Endothelial cell (in vitro differentiated cells): ENCODE data around the gene TRAF5. TPM values are rescaled to one million over a fixed set of nuclear protein-coding genes. Genes with fewer than 3 reads are reported as not detected.

Experiments
- DNase-seq: peaks from one replicate; pipeline ENCODE4 v3.0.0; 2021; ENCODE audit warnings: low spot score
- H3K27ac Mint-ChIP-seq: one replicate; pipeline ENCODE4 v1.8.0; 2021; ENCODE audit warnings: mixed read lengths, inconsistent platforms; ENCODE audit not compliant: unreplicated experiment
- H3K27me3 Mint-ChIP-seq: one replicate; pipeline ENCODE4 v1.8.0; 2021; ENCODE audit warnings: mild to moderate bottlenecking, moderate library complexity, mixed read lengths, inconsistent platforms; ENCODE audit not compliant: unreplicated experiment
- H3K36me3 Mint-ChIP-seq: one replicate; pipeline ENCODE4 v1.8.0; 2021; ENCODE audit warnings: mild to moderate bottlenecking, low read depth, mixed read lengths, inconsistent platforms; ENCODE audit not compliant: unreplicated experiment
- H3K4me1 Mint-ChIP-seq: one replicate; pipeline ENCODE4 v1.8.0; 2021; ENCODE audit warnings: mild to moderate bottlenecking, mixed read lengths, inconsistent platforms; ENCODE audit not compliant: unreplicated experiment
- H3K4me3 Mint-ChIP-seq: one replicate; pipeline ENCODE4 v1.8.0; 2021; ENCODE audit warnings: mild to moderate bottlenecking, mixed read lengths, inconsistent platforms; ENCODE audit not compliant: unreplicated experiment
- H3K9me3 Mint-ChIP-seq: one replicate; pipeline ENCODE4 v1.8.0; 2021; ENCODE audit warnings: mixed read lengths, inconsistent platforms; ENCODE audit not compliant: unreplicated experiment
- long read RNA-seq: library from polyadenylated mRNA; unstranded; transcript quantifications from one replicate; pipeline ENCODE4 v2.0.0, GENCODE V29; 2020; ENCODE audit not compliant: unreplicated experiment
- total RNA-seq: library from RNA; stranded (reverse); fragmentation: NEBNext Ultra II Directional; extraction: Animal tissue kit (Norgen Biotek cat#: 25700); gene quantifications from one replicate; pipeline ENCODE4 v1.2.1, GENCODE V29; 2021; ENCODE audit not compliant: unreplicated experiment
- TF ChIP-seq, protein P1 (sequence below): fragments of 200-600 bp; sonication (generic); IDR thresholded peaks from one replicate; pipeline ENCODE4 v1.5.0; 2021; ENCODE audit warnings: antibody characterized with exemption; ENCODE audit not compliant: unreplicated experiment

Gene TRAF5, protein sequence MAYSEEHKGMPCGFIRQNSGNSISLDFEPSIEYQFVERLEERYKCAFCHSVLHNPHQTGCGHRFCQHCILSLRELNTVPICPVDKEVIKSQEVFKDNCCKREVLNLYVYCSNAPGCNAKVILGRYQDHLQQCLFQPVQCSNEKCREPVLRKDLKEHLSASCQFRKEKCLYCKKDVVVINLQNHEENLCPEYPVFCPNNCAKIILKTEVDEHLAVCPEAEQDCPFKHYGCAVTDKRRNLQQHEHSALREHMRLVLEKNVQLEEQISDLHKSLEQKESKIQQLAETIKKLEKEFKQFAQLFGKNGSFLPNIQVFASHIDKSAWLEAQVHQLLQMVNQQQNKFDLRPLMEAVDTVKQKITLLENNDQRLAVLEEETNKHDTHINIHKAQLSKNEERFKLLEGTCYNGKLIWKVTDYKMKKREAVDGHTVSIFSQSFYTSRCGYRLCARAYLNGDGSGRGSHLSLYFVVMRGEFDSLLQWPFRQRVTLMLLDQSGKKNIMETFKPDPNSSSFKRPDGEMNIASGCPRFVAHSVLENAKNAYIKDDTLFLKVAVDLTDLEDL
- total RNA-seq: 14.5 TPM
- long read RNA-seq, partial matches to known transcripts: 1 of 2 reads
- long read RNA-seq, other reads (novel, unspliced or antisense): 1 of 2 reads

DNA sequence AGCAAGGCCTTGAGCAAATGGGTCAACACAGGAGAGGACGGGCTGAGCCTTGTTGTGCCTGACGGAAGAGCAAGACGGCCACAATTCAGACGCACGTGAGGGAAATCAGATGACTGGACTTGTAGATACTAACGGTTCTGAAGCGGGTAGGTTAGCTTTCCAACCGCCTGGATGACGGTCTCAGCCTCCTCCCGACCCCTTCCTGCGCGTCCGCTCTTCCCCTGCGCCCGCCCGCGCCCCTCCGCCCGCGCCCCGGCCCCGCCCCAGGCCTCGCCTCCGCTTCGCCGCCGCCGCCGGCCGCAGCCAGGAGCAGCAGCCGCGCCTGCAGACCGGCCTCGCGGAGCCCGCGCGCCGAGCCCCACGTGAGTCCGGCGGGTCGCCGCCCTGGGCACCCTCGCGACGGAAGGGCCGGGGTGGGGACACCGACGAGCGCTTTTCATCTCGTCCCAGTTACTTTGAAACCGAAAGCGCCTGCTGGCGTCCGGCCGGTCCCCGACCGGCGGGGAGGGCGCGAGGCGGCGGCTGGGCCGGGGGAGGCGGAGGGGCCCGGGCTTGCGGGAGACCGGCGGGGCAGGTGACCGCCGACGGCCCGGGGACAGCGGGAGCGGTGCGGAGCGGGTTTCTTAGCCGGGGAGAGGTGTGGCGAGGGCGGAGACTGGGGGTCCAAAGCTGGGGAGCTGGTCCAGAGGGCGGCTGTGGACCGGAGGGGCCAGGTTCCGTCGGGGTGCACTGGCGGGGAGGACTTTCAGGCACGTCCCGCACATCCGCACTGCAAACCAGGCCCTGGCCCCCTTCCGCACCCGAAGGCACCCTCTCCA lies at the start of gene TRAF5:
TSS of gene TRAF5 (plus strand) at position 306 of the 818 bp plus-strand sequence. CDS start 26,407 bp downstream, outside the sequence.
- Mint-ChIP-seq H3K27ac (peak within 1 kb of the TSS; percentile 11), H3K27me3 (peaks cover 20% of the 10 kb centered on the region), H3K4me1 (peaks cover 21% of the 10 kb centered on the region), H3K36me3 (peaks cover 11% of the 10 kb centered on the region), H3K4me3 (peak within 1 kb of the TSS; percentile 94), H3K9me3 (no peaks in the 10 kb centered on the region)
- DNase-seq: peak; percentile 60
- TF ChIP-seq, protein P1, sequence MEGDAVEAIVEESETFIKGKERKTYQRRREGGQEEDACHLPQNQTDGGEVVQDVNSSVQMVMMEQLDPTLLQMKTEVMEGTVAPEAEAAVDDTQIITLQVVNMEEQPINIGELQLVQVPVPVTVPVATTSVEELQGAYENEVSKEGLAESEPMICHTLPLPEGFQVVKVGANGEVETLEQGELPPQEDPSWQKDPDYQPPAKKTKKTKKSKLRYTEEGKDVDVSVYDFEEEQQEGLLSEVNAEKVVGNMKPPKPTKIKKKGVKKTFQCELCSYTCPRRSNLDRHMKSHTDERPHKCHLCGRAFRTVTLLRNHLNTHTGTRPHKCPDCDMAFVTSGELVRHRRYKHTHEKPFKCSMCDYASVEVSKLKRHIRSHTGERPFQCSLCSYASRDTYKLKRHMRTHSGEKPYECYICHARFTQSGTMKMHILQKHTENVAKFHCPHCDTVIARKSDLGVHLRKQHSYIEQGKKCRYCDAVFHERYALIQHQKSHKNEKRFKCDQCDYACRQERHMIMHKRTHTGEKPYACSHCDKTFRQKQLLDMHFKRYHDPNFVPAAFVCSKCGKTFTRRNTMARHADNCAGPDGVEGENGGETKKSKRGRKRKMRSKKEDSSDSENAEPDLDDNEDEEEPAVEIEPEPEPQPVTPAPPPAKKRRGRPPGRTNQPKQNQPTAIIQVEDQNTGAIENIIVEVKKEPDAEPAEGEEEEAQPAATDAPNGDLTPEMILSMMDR: no peak

DNA sequence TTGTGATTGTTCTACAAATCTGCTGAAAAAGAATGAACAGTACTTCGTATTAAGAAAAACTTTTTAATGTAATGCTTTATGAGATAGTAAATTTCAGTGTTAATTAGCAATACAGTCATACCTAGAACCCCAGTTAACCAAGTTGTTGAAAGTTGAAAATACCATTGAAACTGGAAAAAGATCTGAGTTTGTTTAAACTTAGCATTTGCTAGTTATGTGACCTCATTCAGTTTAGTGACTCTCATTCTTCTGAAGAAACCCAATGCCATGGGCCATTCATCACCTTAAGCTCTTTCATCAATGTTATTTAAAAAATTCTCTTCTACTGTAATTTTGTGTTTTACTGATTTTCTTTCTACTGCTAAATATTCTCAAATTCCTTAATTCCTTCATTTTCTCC lies 47.3 kb upstream of the TRAF5 start:
- Mint-ChIP-seq H3K27ac (no peak overlapping the region), H3K36me3 (no peaks in the 10 kb centered on the region), H3K4me3 (no peak overlapping the region), H3K4me1 (no peaks in the 10 kb centered on the region), H3K27me3 (no peaks in the 10 kb centered on the region), H3K9me3 (no peaks in the 10 kb centered on the region)
- TF ChIP-seq, protein P1: no peak
- no peak for DNase-seq

GRCh38 chr1:211280910-211281309 lies 45.7 kb upstream of the TRAF5 start:
- Mint-ChIP-seq H3K27ac (no peak overlapping the region), H3K9me3 (no peaks in the 10 kb centered on the region), H3K4me1 (no peaks in the 10 kb centered on the region), H3K27me3 (no peaks in the 10 kb centered on the region), H3K36me3 (no peaks in the 10 kb centered on the region), H3K4me3 (no peak overlapping the region)
- no peak for DNase-seq
- TF ChIP-seq, protein P1: no peak

DNA sequence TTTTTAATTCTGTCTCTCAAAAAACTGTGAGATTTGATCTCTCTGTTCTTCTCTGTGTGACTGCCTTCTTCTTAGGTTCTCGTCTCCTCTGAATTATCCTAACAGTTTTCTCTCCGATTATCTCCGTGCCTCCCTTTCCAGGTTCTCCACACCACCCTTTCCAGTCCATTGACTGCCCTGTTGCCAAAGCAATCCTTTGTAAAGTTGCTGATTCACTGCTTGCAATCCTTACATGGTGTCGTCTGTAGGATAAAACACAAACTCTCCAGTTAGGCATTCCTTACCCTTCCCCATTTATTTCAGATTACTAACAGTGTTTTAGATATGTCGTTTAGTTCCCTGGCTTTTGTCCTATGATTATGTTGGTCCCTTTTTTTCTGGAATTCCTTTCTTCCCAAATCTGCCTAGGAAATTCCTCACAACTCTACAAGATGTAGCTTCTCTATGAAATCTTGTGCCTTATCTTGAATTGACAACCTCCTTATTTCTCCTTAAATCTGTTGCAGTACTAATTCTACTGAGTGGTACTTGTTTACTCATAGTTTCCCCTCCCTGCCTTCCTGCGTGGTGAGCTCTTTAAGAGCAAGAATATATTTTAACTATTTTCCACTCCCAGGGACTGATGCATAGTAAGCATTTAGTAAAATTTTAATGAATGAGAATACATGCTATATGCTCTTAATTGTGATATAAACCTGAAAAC lies 45.2 kb upstream of the TRAF5 start:
- TF ChIP-seq, protein P1: no peak
- no peak for DNase-seq
- Mint-ChIP-seq H3K36me3 (no peaks in the 10 kb centered on the region), H3K27ac (no peak overlapping the region), H3K27me3 (no peaks in the 10 kb centered on the region), H3K4me3 (no peak overlapping the region), H3K4me1 (no peaks in the 10 kb centered on the region), H3K9me3 (no peaks in the 10 kb centered on the region)
